HEK293 (cell line): ENCODE measurements around the gene DLGAP4.

Experiments used
- HOXC10 ChIP-seq: sonication (generic); formaldehyde crosslinking; IDR thresholded peaks from 2 replicates; pipeline ENCODE4 v1.8.1; 2023; ENCODE audit warnings: mild to moderate bottlenecking, missing genetic modification reagents
- IKZF3 ChIP-seq: fragments of 450-650 bp; IDR thresholded peaks from 2 replicates; pipeline ENCODE4 v1.5.0; 2018; ENCODE audit warnings: missing biosample characterization, mild to moderate bottlenecking, missing genetic modification characterization, moderate library complexity
- KLF1 ChIP-seq: fragments of 450-650 bp; formaldehyde crosslinking; IDR thresholded peaks from 2 replicates; pipeline ENCODE4 v1.5.1; 2016; ENCODE audit warnings: missing biosample characterization, missing genetic modification characterization
- MEIS1 ChIP-seq: sonication (generic); formaldehyde crosslinking; IDR thresholded peaks from 2 replicates; pipeline ENCODE4 v1.8.1; 2022; ENCODE audit warnings: missing genetic modification reagents, mild to moderate bottlenecking, borderline replicate concordance
- SCRT2 ChIP-seq: fragments of 450-650 bp; formaldehyde crosslinking; IDR thresholded peaks from 2 replicates; pipeline ENCODE4 v1.5.1; 2016; ENCODE audit warnings: missing biosample characterization, missing genetic modification characterization
- SP3 ChIP-seq: fragments of 450-650 bp; formaldehyde crosslinking; IDR thresholded peaks from 2 replicates; pipeline ENCODE4 v1.5.1; 2016; ENCODE audit warnings: missing biosample characterization, missing genetic modification characterization
- ZBTB17 ChIP-seq: fragments of 450-650 bp; formaldehyde crosslinking; IDR thresholded peaks from 2 replicates; pipeline ENCODE4 v1.5.1; 2016; ENCODE audit warnings: missing biosample characterization, missing genetic modification characterization
- ZBTB8A ChIP-seq: fragments of 450-650 bp; formaldehyde crosslinking; IDR thresholded peaks from 2 replicates; pipeline ENCODE4 v1.5.1; 2016; ENCODE audit warnings: missing biosample characterization, missing genetic modification characterization
- ZEB2 ChIP-seq: fragments of 450-650 bp; formaldehyde crosslinking; IDR thresholded peaks from 2 replicates; pipeline ENCODE4 v1.5.1; 2016; ENCODE audit warnings: missing biosample characterization, missing genetic modification characterization
- ZFHX2 ChIP-seq: fragments of 450-650 bp; formaldehyde crosslinking; conservative IDR thresholded peaks from 2 replicates; pipeline ENCODE4 v1.5.1; 2016; ENCODE audit warnings: missing biosample characterization, missing genetic modification characterization
- ZFP69B ChIP-seq: fragments of 450-650 bp; formaldehyde crosslinking; IDR thresholded peaks from 2 replicates; pipeline ENCODE4 v1.5.1; 2016; ENCODE audit warnings: missing biosample characterization, missing genetic modification characterization
- ZNF174 ChIP-seq: fragments of 450-650 bp; formaldehyde crosslinking; IDR thresholded peaks from 2 replicates; pipeline ENCODE4 v1.5.0; 2017; ENCODE audit warnings: missing biosample characterization, mild to moderate bottlenecking, missing genetic modification characterization
- ZNF175 ChIP-seq: fragments of 450-650 bp; formaldehyde crosslinking; IDR thresholded peaks from 2 replicates; pipeline ENCODE4 v1.5.1; 2016; ENCODE audit warnings: missing biosample characterization, missing genetic modification characterization
- ZNF2 ChIP-seq: fragments of 450-650 bp; formaldehyde crosslinking; IDR thresholded peaks from 2 replicates; pipeline ENCODE4 v1.5.1; 2016; ENCODE audit warnings: missing biosample characterization, missing genetic modification characterization
- ZNF23 ChIP-seq: fragments of 450-650 bp; formaldehyde crosslinking; IDR thresholded peaks from 2 replicates; pipeline ENCODE4 v1.5.1; 2016; ENCODE audit warnings: missing biosample characterization, missing genetic modification characterization, borderline replicate concordance
- ZNF335 ChIP-seq: fragments of 450-650 bp; formaldehyde crosslinking; conservative IDR thresholded peaks from 2 replicates; pipeline ENCODE4 v1.5.1; 2016; ENCODE audit warnings: missing biosample characterization, missing genetic modification characterization
- ZNF501 ChIP-seq: fragments of 450-650 bp; formaldehyde crosslinking; IDR thresholded peaks from 2 replicates; pipeline ENCODE4 v1.5.1; 2016; ENCODE audit warnings: missing biosample characterization, missing genetic modification characterization
- ZNF561 ChIP-seq: fragments of 450-650 bp; IDR thresholded peaks from 2 replicates; pipeline ENCODE4 v1.5.1; 2018; ENCODE audit warnings: missing biosample characterization, missing genetic modification characterization, borderline replicate concordance
- ZNF626 ChIP-seq: fragments of 450-650 bp; sonication (Bioruptor Pico); formaldehyde crosslinking; IDR thresholded peaks from 2 replicates; pipeline ENCODE4 v1.5.1; 2018; ENCODE audit warnings: missing biosample characterization, missing genetic modification characterization, inconsistent platforms
- ZNF658 ChIP-seq: fragments of 450-650 bp; formaldehyde crosslinking; IDR thresholded peaks from 2 replicates; pipeline ENCODE4; 2016; ENCODE audit warnings: missing biosample characterization, missing genetic modification characterization
- ZNF660 ChIP-seq: fragments of 450-650 bp; IDR thresholded peaks from 2 replicates; pipeline ENCODE4 v1.5.1; 2018; ENCODE audit warnings: missing biosample characterization, mild to moderate bottlenecking, missing genetic modification characterization
- ZNF76 ChIP-seq: fragments of 450-650 bp; formaldehyde crosslinking; IDR thresholded peaks from 2 replicates; pipeline ENCODE4; 2016; ENCODE audit warnings: low read depth, missing biosample characterization, missing genetic modification characterization, borderline replicate concordance
- ZNF837 ChIP-seq: fragments of 450-650 bp; formaldehyde crosslinking; IDR thresholded peaks from 2 replicates; pipeline ENCODE4 v1.5.1; 2016; ENCODE audit warnings: missing biosample characterization, missing genetic modification characterization
- TF ChIP-seq, protein P1 (sequence below): fragments of 450-650 bp; formaldehyde crosslinking; IDR thresholded peaks from 2 replicates; pipeline ENCODE4 v1.5.1; 2016; ENCODE audit warnings: missing biosample characterization, missing genetic modification characterization
- TF ChIP-seq, protein P2 (sequence below): fragments of 450-650 bp; formaldehyde crosslinking; IDR thresholded peaks from 2 replicates; pipeline ENCODE4 v1.5.1; 2016; ENCODE audit warnings: missing biosample characterization, missing genetic modification characterization
- TF ChIP-seq, protein P3 (sequence below): fragments of 450-650 bp; formaldehyde crosslinking; IDR thresholded peaks from 2 replicates; pipeline ENCODE4 v1.5.1; 2017; ENCODE audit warnings: missing biosample characterization, missing genetic modification characterization
- TF ChIP-seq, protein P4 (sequence below): fragments of 450-650 bp; formaldehyde crosslinking; IDR thresholded peaks from 2 replicates; pipeline ENCODE4 v1.5.1; 2016; ENCODE audit warnings: missing biosample characterization, missing genetic modification characterization
- TF ChIP-seq, protein P5 (sequence below): fragments of 450-650 bp; formaldehyde crosslinking; IDR thresholded peaks from 2 replicates; pipeline ENCODE4 v1.5.1; 2016; ENCODE audit warnings: missing biosample characterization, missing genetic modification characterization
- TF ChIP-seq, protein P6 (sequence below): fragments of 450-650 bp; formaldehyde crosslinking; IDR thresholded peaks from 2 replicates; pipeline ENCODE4 v1.5.1; 2016; ENCODE audit warnings: missing biosample characterization, missing genetic modification characterization
- TF ChIP-seq, protein P7 (sequence below): fragments of 450-650 bp; formaldehyde crosslinking; IDR thresholded peaks from 2 replicates; pipeline ENCODE4 v1.5.1; 2017; ENCODE audit warnings: missing biosample characterization, missing genetic modification characterization

Gene DLGAP4

DNA sequence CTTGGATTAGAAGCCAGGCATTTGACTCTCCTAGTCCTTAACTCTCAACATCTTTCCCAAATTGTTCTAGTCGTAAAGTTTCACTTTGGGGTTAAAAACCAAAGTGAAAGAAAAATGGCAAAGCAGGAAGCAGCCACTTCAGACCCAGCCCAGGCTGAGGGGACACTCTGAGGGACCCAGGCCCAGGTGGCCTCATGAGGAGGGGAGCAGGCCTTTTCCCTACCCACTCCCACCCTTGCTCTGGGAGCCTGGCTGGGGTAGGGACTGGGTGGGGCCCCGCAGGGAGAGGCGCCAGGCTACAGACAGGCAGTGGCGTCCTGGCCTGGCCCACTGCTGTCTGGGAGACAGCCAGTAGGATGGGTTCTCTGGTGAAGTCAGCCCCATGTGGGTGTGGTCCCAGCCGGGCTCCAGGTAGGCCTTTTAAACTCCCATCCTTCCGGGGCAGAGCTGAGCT, 166.5 kb downstream of the DLGAP4 start (continued):
- TF ChIP-seq, protein P1, sequence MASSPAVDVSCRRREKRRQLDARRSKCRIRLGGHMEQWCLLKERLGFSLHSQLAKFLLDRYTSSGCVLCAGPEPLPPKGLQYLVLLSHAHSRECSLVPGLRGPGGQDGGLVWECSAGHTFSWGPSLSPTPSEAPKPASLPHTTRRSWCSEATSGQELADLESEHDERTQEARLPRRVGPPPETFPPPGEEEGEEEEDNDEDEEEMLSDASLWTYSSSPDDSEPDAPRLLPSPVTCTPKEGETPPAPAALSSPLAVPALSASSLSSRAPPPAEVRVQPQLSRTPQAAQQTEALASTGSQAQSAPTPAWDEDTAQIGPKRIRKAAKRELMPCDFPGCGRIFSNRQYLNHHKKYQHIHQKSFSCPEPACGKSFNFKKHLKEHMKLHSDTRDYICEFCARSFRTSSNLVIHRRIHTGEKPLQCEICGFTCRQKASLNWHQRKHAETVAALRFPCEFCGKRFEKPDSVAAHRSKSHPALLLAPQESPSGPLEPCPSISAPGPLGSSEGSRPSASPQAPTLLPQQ (tag by site-specific recombination), result peak; percentile 71
- TF ChIP-seq IKZF3 (peak; percentile 36; the same call in 1 of the 2 replicates), ZNF501 (tag by site-specific recombination) (no peak), ZFP69B (peak; percentile 50; the same call in 1 of the 2 replicates), ZNF76 (tag by site-specific recombination) (no peak), ZNF660 (tag by site-specific recombination) (no peak), SCRT2 (tag by site-specific recombination) (no peak), ZNF837 (tag by site-specific recombination) (no peak), KLF1 (tag by site-specific recombination) (peak; percentile 55), ZNF174 (no peak), ZBTB8A (tag by site-specific recombination) (no peak), ZNF658 (tag by site-specific recombination) (no peak), ZNF335 (tag by site-specific recombination) (peak; percentile 36), ZNF23 (no peak), ZFHX2 (no peak), ZBTB17 (tag by site-specific recombination) (peak; percentile 31; the same call in 1 of the 2 replicates), ZNF561 (tag by site-specific recombination) (peak; percentile 25; the same call in 1 of the 2 replicates), HOXC10 (CRISPR knock-in tag) (no peak), ZNF175 (tag by site-specific recombination) (no peak), ZNF626 (tag by site-specific recombination) (no peak), ZEB2 (no peak), ZNF2 (tag by site-specific recombination) (no peak), SP3 (tag by site-specific recombination) (peak; percentile 48; the same call in 1 of the 2 replicates), MEIS1 (CRISPR knock-in tag) (no peak)
- TF ChIP-seq, protein P2, sequence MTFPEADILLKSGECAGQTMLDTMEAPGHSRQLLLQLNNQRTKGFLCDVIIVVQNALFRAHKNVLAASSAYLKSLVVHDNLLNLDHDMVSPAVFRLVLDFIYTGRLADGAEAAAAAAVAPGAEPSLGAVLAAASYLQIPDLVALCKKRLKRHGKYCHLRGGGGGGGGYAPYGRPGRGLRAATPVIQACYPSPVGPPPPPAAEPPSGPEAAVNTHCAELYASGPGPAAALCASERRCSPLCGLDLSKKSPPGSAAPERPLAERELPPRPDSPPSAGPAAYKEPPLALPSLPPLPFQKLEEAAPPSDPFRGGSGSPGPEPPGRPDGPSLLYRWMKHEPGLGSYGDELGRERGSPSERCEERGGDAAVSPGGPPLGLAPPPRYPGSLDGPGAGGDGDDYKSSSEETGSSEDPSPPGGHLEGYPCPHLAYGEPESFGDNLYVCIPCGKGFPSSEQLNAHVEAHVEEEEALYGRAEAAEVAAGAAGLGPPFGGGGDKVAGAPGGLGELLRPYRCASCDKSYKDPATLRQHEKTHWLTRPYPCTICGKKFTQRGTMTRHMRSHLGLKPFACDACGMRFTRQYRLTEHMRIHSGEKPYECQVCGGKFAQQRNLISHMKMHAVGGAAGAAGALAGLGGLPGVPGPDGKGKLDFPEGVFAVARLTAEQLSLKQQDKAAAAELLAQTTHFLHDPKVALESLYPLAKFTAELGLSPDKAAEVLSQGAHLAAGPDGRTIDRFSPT, result no peak
- TF ChIP-seq, protein P3, sequence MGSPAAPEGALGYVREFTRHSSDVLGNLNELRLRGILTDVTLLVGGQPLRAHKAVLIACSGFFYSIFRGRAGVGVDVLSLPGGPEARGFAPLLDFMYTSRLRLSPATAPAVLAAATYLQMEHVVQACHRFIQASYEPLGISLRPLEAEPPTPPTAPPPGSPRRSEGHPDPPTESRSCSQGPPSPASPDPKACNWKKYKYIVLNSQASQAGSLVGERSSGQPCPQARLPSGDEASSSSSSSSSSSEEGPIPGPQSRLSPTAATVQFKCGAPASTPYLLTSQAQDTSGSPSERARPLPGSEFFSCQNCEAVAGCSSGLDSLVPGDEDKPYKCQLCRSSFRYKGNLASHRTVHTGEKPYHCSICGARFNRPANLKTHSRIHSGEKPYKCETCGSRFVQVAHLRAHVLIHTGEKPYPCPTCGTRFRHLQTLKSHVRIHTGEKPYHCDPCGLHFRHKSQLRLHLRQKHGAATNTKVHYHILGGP (tag by site-specific recombination), result no peak
- TF ChIP-seq, protein P4, sequence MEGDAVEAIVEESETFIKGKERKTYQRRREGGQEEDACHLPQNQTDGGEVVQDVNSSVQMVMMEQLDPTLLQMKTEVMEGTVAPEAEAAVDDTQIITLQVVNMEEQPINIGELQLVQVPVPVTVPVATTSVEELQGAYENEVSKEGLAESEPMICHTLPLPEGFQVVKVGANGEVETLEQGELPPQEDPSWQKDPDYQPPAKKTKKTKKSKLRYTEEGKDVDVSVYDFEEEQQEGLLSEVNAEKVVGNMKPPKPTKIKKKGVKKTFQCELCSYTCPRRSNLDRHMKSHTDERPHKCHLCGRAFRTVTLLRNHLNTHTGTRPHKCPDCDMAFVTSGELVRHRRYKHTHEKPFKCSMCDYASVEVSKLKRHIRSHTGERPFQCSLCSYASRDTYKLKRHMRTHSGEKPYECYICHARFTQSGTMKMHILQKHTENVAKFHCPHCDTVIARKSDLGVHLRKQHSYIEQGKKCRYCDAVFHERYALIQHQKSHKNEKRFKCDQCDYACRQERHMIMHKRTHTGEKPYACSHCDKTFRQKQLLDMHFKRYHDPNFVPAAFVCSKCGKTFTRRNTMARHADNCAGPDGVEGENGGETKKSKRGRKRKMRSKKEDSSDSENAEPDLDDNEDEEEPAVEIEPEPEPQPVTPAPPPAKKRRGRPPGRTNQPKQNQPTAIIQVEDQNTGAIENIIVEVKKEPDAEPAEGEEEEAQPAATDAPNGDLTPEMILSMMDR (tag by site-specific recombination), result no peak
- TF ChIP-seq, protein P5, sequence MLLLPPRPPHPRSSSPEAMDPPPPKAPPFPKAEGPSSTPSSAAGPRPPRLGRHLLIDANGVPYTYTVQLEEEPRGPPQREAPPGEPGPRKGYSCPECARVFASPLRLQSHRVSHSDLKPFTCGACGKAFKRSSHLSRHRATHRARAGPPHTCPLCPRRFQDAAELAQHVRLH (tag by site-specific recombination), result no peak
- TF ChIP-seq, protein P6, sequence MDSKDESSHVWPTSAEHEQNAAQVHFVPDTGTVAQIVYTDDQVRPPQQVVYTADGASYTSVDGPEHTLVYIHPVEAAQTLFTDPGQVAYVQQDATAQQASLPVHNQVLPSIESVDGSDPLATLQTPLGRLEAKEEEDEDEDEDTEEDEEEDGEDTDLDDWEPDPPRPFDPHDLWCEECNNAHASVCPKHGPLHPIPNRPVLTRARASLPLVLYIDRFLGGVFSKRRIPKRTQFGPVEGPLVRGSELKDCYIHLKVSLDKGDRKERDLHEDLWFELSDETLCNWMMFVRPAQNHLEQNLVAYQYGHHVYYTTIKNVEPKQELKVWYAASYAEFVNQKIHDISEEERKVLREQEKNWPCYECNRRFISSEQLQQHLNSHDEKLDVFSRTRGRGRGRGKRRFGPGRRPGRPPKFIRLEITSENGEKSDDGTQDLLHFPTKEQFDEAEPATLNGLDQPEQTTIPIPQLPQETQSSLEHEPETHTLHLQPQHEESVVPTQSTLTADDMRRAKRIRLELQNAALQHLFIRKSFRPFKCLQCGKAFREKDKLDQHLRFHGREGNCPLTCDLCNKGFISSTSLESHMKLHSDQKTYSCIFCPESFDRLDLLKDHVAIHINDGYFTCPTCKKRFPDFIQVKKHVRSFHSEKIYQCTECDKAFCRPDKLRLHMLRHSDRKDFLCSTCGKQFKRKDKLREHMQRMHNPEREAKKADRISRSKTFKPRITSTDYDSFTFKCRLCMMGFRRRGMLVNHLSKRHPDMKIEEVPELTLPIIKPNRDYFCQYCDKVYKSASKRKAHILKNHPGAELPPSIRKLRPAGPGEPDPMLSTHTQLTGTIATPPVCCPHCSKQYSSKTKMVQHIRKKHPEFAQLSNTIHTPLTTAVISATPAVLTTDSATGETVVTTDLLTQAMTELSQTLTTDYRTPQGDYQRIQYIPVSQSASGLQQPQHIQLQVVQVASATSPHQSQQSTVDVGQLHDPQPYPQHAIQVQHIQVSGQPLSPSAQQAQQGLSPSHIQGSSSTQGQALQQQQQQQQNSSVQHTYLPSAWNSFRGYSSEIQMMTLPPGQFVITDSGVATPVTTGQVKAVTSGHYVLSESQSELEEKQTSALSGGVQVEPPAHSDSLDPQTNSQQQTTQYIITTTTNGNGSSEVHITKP (tag by site-specific recombination), result peak; percentile 61; the same call in 1 of the 2 replicates
- TF ChIP-seq, protein P7, sequence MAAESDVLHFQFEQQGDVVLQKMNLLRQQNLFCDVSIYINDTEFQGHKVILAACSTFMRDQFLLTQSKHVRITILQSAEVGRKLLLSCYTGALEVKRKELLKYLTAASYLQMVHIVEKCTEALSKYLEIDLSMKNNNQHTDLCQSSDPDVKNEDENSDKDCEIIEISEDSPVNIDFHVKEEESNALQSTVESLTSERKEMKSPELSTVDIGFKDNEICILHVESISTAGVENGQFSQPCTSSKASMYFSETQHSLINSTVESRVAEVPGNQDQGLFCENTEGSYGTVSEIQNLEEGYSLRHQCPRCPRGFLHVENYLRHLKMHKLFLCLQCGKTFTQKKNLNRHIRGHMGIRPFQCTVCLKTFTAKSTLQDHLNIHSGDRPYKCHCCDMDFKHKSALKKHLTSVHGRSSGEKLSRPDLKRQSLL, result no peak
